ENCODE data around the gene UBXN7. TPM values are rescaled to one million over a fixed set of nuclear protein-coding genes. Genes with fewer than 3 reads are reported as not detected.
"Not testable (repeated sequence)": the region's sequence is repeated elsewhere in the genome, so short reads cannot be mapped to it uniquely, and the experiment has no call there.

The UBXN7 gene
- total RNA-seq, 6 donors from 2014 or later: 8.7 to 45.5 (median 28.2) TPM

DNA sequence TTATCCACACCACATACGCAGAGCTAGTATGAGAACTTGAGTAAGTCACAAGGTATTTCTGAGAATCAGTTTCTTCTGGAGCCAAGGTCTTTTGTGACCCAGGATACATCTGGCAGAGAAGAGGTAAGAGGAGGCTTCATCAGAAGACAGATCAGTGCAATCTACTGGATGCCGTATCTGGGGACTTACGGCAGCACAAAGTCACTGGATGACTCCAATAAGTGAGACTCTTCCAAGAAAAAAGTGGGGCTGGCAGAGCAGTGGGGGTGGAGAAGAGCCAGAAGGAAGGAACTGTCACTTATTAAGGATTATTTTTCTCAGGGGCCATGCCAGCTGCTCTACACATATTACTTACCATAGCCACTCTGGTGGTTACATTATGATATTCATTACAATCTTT, 31.6 kb upstream of the UBXN7 start:
- peaks cover 0 to 7% (median 3%) of the 10 kb centered on the region in 4 donors for H3K36me3 ChIP-seq
- H3K4me1 ChIP-seq: no peaks in the 10 kb centered on the region
- no peak overlapping the region for H3K4me3 ChIP-seq
- H3K9me3 ChIP-seq: no peaks in the 10 kb centered on the region
- H3K27me3 ChIP-seq: no peaks in the 10 kb centered on the region
- DNase-seq (no peak), ATAC-seq (ENCODE audit: low FRiP score in 2 of 2) (no peak)
- TF ChIP-seq POLR2AphosphoS5 (IDR thresholded peaks at IDR 0.05) (no peak), POLR2A (IDR thresholded peaks at IDR 0.05) (no peak)
- TF ChIP-seq, protein P1, sequence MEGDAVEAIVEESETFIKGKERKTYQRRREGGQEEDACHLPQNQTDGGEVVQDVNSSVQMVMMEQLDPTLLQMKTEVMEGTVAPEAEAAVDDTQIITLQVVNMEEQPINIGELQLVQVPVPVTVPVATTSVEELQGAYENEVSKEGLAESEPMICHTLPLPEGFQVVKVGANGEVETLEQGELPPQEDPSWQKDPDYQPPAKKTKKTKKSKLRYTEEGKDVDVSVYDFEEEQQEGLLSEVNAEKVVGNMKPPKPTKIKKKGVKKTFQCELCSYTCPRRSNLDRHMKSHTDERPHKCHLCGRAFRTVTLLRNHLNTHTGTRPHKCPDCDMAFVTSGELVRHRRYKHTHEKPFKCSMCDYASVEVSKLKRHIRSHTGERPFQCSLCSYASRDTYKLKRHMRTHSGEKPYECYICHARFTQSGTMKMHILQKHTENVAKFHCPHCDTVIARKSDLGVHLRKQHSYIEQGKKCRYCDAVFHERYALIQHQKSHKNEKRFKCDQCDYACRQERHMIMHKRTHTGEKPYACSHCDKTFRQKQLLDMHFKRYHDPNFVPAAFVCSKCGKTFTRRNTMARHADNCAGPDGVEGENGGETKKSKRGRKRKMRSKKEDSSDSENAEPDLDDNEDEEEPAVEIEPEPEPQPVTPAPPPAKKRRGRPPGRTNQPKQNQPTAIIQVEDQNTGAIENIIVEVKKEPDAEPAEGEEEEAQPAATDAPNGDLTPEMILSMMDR (IDR thresholded peaks at IDR 0.05): no peak
- no peak overlapping the region for H3K27ac ChIP-seq
- WGBS, 2 donors: 98 to 99% methylated on average over 3 of the region's 3 CpGs

- Histone ChIP-seq H3K36me3 (peaks cover 0 to 7% (median 3%) of the 10 kb centered on the region in 4 donors), H3K4me3 (no peak overlapping the region), H3K4me1 (no peaks in the 10 kb centered on the region), H3K27me3 (no peaks in the 10 kb centered on the region), H3K9me3 (no peaks in the 10 kb centered on the region), H3K27ac (no peak overlapping the region)
- DNase-seq: no peak
- no peak for ATAC-seq (ENCODE audit: low FRiP score in 2 of 2)
- WGBS, 2 donors: 98 to 100% methylated on average over 2 of the region's 2 CpGs
- TF ChIP-seq, protein P1 (IDR thresholded peaks at IDR 0.05): no peak
- TF ChIP-seq POLR2AphosphoS5 (IDR thresholded peaks at IDR 0.05) (no peak), POLR2A (IDR thresholded peaks at IDR 0.05) (no peak), EP300 (IDR thresholded peaks at IDR 0.05) (no peak)
These were observed 31.2 kb upstream of the UBXN7 start for GRCh38 chr3:196463478-196463756.

GRCh38 chr3:196462680-196463477, 30.7 kb upstream of the UBXN7 start:
- H3K27ac ChIP-seq; H3K4me3 ChIP-seq; H3K4me1 ChIP-seq; H3K27me3 ChIP-seq; H3K9me3 ChIP-seq; DNase-seq; H3K36me3 ChIP-seq; ATAC-seq (ENCODE audit: low FRiP score in 2 of 2): not testable (repeated sequence)
- WGBS, 2 donors: 89 to 95% methylated on average over 1 of the region's 1 CpG

GRCh38 chr3:196458063-196458462, 25.8 kb upstream of the UBXN7 start:
- 74 to 76% methylated on average over 4 of the region's 4 CpGs for WGBS, 2 donors
- Histone ChIP-seq H3K36me3 (peaks cover 0 to 6% (median 0%) of the 10 kb centered on the region in 4 donors), H3K4me1 (peaks cover 0 to 6% (median 0%) of the 10 kb centered on the region in 4 donors), H3K9me3 (no peaks in the 10 kb centered on the region), H3K27me3 (no peaks in the 10 kb centered on the region), H3K4me3 (no peak overlapping the region), H3K27ac (no peak overlapping the region)
- DNase-seq (no peak), ATAC-seq (ENCODE audit: low FRiP score in 2 of 2) (no peak)
- TF ChIP-seq, protein P1 (IDR thresholded peaks at IDR 0.05): no peak
- TF ChIP-seq POLR2AphosphoS5 (IDR thresholded peaks at IDR 0.05) (no peak), EP300 (IDR thresholded peaks at IDR 0.05) (no peak), POLR2A (IDR thresholded peaks at IDR 0.05) (no peak)

DNA sequence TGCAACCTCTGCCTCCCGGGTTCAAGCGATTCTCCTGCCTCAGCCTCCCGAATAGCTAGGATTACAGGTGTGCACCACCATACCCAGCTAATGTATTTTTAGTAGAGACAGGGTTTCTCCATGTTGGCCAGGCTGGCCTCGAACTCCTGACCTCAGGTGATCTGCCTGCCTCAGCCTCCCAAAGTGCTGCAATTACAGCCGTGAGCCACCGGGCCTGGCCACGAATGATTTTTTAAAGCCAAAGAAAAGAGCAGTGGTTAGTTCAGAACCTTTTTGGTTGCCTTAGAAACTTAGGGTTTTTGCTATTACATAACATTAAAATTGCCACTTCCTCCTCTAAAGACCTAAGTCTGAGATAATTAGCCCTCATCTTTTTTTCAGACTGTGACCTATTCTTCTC, 25.2 kb upstream of the UBXN7 start:
- H3K4me1 ChIP-seq; H3K27me3 ChIP-seq; ATAC-seq (ENCODE audit: low FRiP score in 2 of 2); H3K9me3 ChIP-seq; H3K4me3 ChIP-seq; DNase-seq; H3K36me3 ChIP-seq; H3K27ac ChIP-seq: not testable (repeated sequence)
- 64 to 76% methylated on average over 7 of the region's 7 CpGs for WGBS, 2 donors

- Histone ChIP-seq H3K27ac (no peak overlapping the region), H3K4me1 (peaks cover 0 to 6% (median 0%) of the 10 kb centered on the region in 4 donors), H3K9me3 (no peaks in the 10 kb centered on the region), H3K4me3 (no peak overlapping the region), H3K27me3 (no peaks in the 10 kb centered on the region), H3K36me3 (peaks cover 0 to 10% (median 0%) of the 10 kb centered on the region in 4 donors)
- TF ChIP-seq POLR2A (IDR thresholded peaks at IDR 0.05) (no peak), POLR2AphosphoS5 (IDR thresholded peaks at IDR 0.05) (no peak), EP300 (IDR thresholded peaks at IDR 0.05) (no peak)
- TF ChIP-seq, protein P1 (IDR thresholded peaks at IDR 0.05): no peak
- WGBS, 2 donors: 90 to 92% methylated on average over 6 of the region's 6 CpGs
- ATAC-seq (ENCODE audit: low FRiP score in 2 of 2) (no peak), DNase-seq (no peak)
These were observed 22.7 kb upstream of the UBXN7 start for GRCh38 chr3:196454935-196455334.

GRCh38 chr3:196445391-196445790, 13.2 kb upstream of the UBXN7 start:
- not testable (repeated sequence) for DNase-seq; ATAC-seq (ENCODE audit: low FRiP score in 2 of 2); H3K27ac ChIP-seq; H3K4me1 ChIP-seq; H3K4me3 ChIP-seq; H3K36me3 ChIP-seq; H3K27me3 ChIP-seq; H3K9me3 ChIP-seq
- WGBS, 2 donors: 89 to 90% methylated on average over 7 of the region's 7 CpGs
